ENCODE data around the gene DCUN1D5. TPM values are rescaled to one million over a fixed set of nuclear protein-coding genes. Genes with fewer than 3 reads are reported as not detected.

The DCUN1D5 gene
- total and polyA plus RNA-seq, 5 donors from 2014 or later: 16.2 to 27.6 (median 26.3) TPM

- Histone ChIP-seq H3K27me3 (ENCODE audit: control insufficient read depth, insufficient read depth, low read length) (no peaks in the 10 kb centered on the region), H3K27ac (ENCODE audit: insufficient read depth, low read length, poor library complexity, severe bottlenecking) (no peak overlapping the region), H3K4me3 (ENCODE audit: low read depth, low read length) (no peak overlapping the region), H3K4me1 (ENCODE audit: control insufficient read depth, insufficient read depth, low read length, poor library complexity, severe bottlenecking) (no peaks in the 10 kb centered on the region), H3K9me3 (ENCODE audit: control insufficient read depth in 2 of 2, low read length in 2 of 2) (no peaks in the 10 kb centered on the region), H3K36me3 (ENCODE audit: control insufficient read depth, insufficient read depth, low read length) (peaks cover 40% of the 10 kb centered on the region)
- peaks cover 49% of the 10 kb centered on the region for H3K36me3 Mint-ChIP-seq
- no peaks in the 10 kb centered on the region for H3K9me3 Mint-ChIP-seq
- H3K27ac Mint-ChIP-seq: peak overlapping the region in 1 of 3 donors; percentile 6
- ATAC-seq (ENCODE audit: low read depth in 2 of 2) (no peak), DNase-seq (no peak)
- H3K4me1 Mint-ChIP-seq: peaks cover 6 to 17% (median 9%) of the 10 kb centered on the region in 4 donors
- no peaks in the 10 kb centered on the region for H3K27me3 Mint-ChIP-seq
- H3K4me3 Mint-ChIP-seq: no peak overlapping the region
Measured at GRCh38 chr11:103077554-103077953, 14.4 kb downstream of the DCUN1D5 start.

DNA sequence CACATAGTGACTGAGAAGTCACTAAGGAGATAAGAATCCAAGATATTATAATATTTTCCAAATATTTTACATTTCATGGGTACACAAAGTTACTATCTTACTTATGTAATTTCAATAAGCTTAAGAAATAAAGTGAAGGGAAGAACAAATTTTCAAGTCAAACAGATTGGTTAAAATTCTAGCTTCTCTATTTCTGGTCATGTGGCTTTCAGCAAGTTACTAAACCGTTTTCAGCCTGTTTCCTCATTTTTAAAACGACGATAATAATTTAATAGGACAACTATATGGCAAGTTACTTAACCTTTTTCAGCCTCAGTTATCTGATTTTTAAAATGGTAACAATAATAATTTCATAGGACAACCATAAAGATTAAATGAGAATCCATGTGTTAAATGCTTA, 15.6 kb downstream of the DCUN1D5 start:
- no peaks in the 10 kb centered on the region for H3K27me3 Mint-ChIP-seq
- peaks cover 6 to 17% (median 12%) of the 10 kb centered on the region in 4 donors for H3K4me1 Mint-ChIP-seq
- H3K27ac ChIP-seq (ENCODE audit: insufficient read depth, low read length, poor library complexity, severe bottlenecking): no peak overlapping the region
- no peak overlapping the region for H3K4me3 ChIP-seq (ENCODE audit: low read depth, low read length)
- H3K4me1 ChIP-seq (ENCODE audit: control insufficient read depth, insufficient read depth, low read length, poor library complexity, severe bottlenecking): no peaks in the 10 kb centered on the region
- ATAC-seq (ENCODE audit: low read depth in 2 of 2): no peak
- H3K36me3 Mint-ChIP-seq: peaks cover 45% of the 10 kb centered on the region
- H3K27me3 ChIP-seq (ENCODE audit: control insufficient read depth, insufficient read depth, low read length): no peaks in the 10 kb centered on the region
- no peaks in the 10 kb centered on the region for H3K9me3 ChIP-seq (ENCODE audit: control insufficient read depth in 2 of 2, low read length in 2 of 2)
- no peaks in the 10 kb centered on the region for H3K9me3 Mint-ChIP-seq
- DNase-seq: no peak
- peaks cover 37% of the 10 kb centered on the region for H3K36me3 ChIP-seq (ENCODE audit: control insufficient read depth, insufficient read depth, low read length)
- no peak overlapping the region for H3K27ac Mint-ChIP-seq
- H3K4me3 Mint-ChIP-seq: no peak overlapping the region

DNA sequence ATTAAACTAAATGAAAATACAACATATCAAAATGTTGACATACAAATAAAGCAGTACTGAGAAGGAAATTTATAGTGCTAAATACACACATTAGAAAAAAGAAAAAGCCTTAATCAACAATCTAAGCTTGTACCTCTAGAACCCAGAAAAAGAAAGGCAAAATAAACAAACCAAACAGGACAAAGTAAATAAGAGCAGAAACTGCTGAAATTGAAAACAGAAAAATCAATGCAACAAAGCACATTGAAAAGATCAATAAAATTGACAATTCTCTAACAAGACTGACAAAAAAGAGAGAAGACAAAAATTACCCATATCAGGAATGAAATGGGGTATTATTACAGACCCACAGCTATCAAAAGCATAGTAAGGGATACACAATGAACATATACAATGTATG, 21.0 kb downstream of the DCUN1D5 start:
- peaks cover 37 to 53% (median 46%) of the 10 kb centered on the region in 4 donors for H3K4me1 Mint-ChIP-seq
- Histone ChIP-seq H3K9me3 (ENCODE audit: control insufficient read depth in 2 of 2, low read length in 2 of 2) (no peaks in the 10 kb centered on the region), H3K27me3 (ENCODE audit: control insufficient read depth, insufficient read depth, low read length) (no peaks in the 10 kb centered on the region), H3K4me3 (ENCODE audit: low read depth, low read length) (peak overlapping the region; percentile 78), H3K4me1 (ENCODE audit: control insufficient read depth, insufficient read depth, low read length, poor library complexity, severe bottlenecking) (peaks cover 25% of the 10 kb centered on the region), H3K36me3 (ENCODE audit: control insufficient read depth, insufficient read depth, low read length) (peaks cover 2% of the 10 kb centered on the region), H3K27ac (ENCODE audit: insufficient read depth, low read length, poor library complexity, severe bottlenecking) (no peak overlapping the region)
- H3K4me3 Mint-ChIP-seq: peak overlapping the region; percentile 3 to 63 (median 29)
- no peak for ATAC-seq (ENCODE audit: low read depth in 2 of 2)
- H3K9me3 Mint-ChIP-seq: peaks cover 0 to 2% (median 0%) of the 10 kb centered on the region in 7 donors
- H3K27ac Mint-ChIP-seq: peak overlapping the region; percentile 72 to 97 (median 87)
- DNase-seq: no peak
- no peaks in the 10 kb centered on the region for H3K27me3 Mint-ChIP-seq
- peaks cover 24% of the 10 kb centered on the region for H3K36me3 Mint-ChIP-seq

- Mint-ChIP-seq H3K27ac (peak overlapping the region; percentile 63 to 87 (median 72)), H3K9me3 (peaks cover 0 to 2% (median 0%) of the 10 kb centered on the region in 7 donors), H3K36me3 (peaks cover 25% of the 10 kb centered on the region), H3K27me3 (no peaks in the 10 kb centered on the region), H3K4me1 (peaks cover 37 to 53% (median 45%) of the 10 kb centered on the region in 4 donors), H3K4me3 (peak overlapping the region; percentile 1 to 87 (median 38))
- peak; percentile 58 to 64 for ATAC-seq (ENCODE audit: low read depth in 2 of 2)
- no peaks in the 10 kb centered on the region for H3K27me3 ChIP-seq (ENCODE audit: control insufficient read depth, insufficient read depth, low read length)
- DNase-seq: peak in 2 of 3 donors; percentile 18 to 35
- H3K27ac ChIP-seq (ENCODE audit: insufficient read depth, low read length, poor library complexity, severe bottlenecking): peak overlapping the region; percentile 43
- peaks cover 5% of the 10 kb centered on the region for H3K36me3 ChIP-seq (ENCODE audit: control insufficient read depth, insufficient read depth, low read length)
- H3K4me1 ChIP-seq (ENCODE audit: control insufficient read depth, insufficient read depth, low read length, poor library complexity, severe bottlenecking): peaks cover 25% of the 10 kb centered on the region
- H3K9me3 ChIP-seq (ENCODE audit: control insufficient read depth in 2 of 2, low read length in 2 of 2): no peaks in the 10 kb centered on the region
- peak overlapping the region; percentile 78 for H3K4me3 ChIP-seq (ENCODE audit: low read depth, low read length)
Measured at GRCh38 chr11:103070142-103070541, 21.8 kb downstream of the DCUN1D5 start.

- Mint-ChIP-seq H3K36me3 (peaks cover 23% of the 10 kb centered on the region), H3K27ac (peak overlapping the region; percentile 42 to 87 (median 63)), H3K4me1 (peaks cover 37 to 53% (median 44%) of the 10 kb centered on the region in 4 donors), H3K4me3 (peak overlapping the region in 3 of 4 donors; percentile 44 to 60 (median 52)), H3K9me3 (peaks cover 0 to 2% (median 0%) of the 10 kb centered on the region in 7 donors), H3K27me3 (no peaks in the 10 kb centered on the region)
- H3K4me3 ChIP-seq (ENCODE audit: low read depth, low read length): peak overlapping the region; percentile 78
- H3K9me3 ChIP-seq (ENCODE audit: control insufficient read depth in 2 of 2, low read length in 2 of 2): no peaks in the 10 kb centered on the region
- H3K27ac ChIP-seq (ENCODE audit: insufficient read depth, low read length, poor library complexity, severe bottlenecking): peak overlapping the region; percentile 43
- H3K36me3 ChIP-seq (ENCODE audit: control insufficient read depth, insufficient read depth, low read length): peaks cover 8% of the 10 kb centered on the region
- DNase-seq: no peak
- no peaks in the 10 kb centered on the region for H3K27me3 ChIP-seq (ENCODE audit: control insufficient read depth, insufficient read depth, low read length)
- H3K4me1 ChIP-seq (ENCODE audit: control insufficient read depth, insufficient read depth, low read length, poor library complexity, severe bottlenecking): peaks cover 25% of the 10 kb centered on the region
- ATAC-seq (ENCODE audit: low read depth in 2 of 2): no peak
Measured at GRCh38 chr11:103069367-103069766, 22.6 kb downstream of the DCUN1D5 start.

- H3K4me1 ChIP-seq (ENCODE audit: control insufficient read depth, insufficient read depth, low read length, poor library complexity, severe bottlenecking): peaks cover 25% of the 10 kb centered on the region
- peaks cover 31 to 45% (median 40%) of the 10 kb centered on the region in 4 donors for H3K4me1 Mint-ChIP-seq
- H3K36me3 Mint-ChIP-seq: peaks cover 25% of the 10 kb centered on the region
- no peak overlapping the region for H3K27ac Mint-ChIP-seq
- H3K9me3 ChIP-seq (ENCODE audit: control insufficient read depth in 2 of 2, low read length in 2 of 2): no peaks in the 10 kb centered on the region
- no peaks in the 10 kb centered on the region for H3K27me3 Mint-ChIP-seq
- peaks cover 0 to 2% (median 0%) of the 10 kb centered on the region in 7 donors for H3K9me3 Mint-ChIP-seq
- H3K27me3 ChIP-seq (ENCODE audit: control insufficient read depth, insufficient read depth, low read length): no peaks in the 10 kb centered on the region
- DNase-seq: no peak
- H3K4me3 Mint-ChIP-seq: no peak overlapping the region
- H3K36me3 ChIP-seq (ENCODE audit: control insufficient read depth, insufficient read depth, low read length): peaks cover 28% of the 10 kb centered on the region
- ATAC-seq (ENCODE audit: low read depth in 2 of 2): no peak
- no peak overlapping the region for H3K27ac ChIP-seq (ENCODE audit: insufficient read depth, low read length, poor library complexity, severe bottlenecking)
- no peak overlapping the region for H3K4me3 ChIP-seq (ENCODE audit: low read depth, low read length)
Measured at GRCh38 chr11:103067118-103067517, 24.8 kb downstream of the DCUN1D5 start.

GRCh38 chr11:103061656-103062055, 30.3 kb downstream of the DCUN1D5 start:
- Mint-ChIP-seq H3K36me3 (peaks cover 30% of the 10 kb centered on the region), H3K9me3 (no peaks in the 10 kb centered on the region), H3K4me1 (peaks cover 0 to 7% (median 0%) of the 10 kb centered on the region in 4 donors), H3K27me3 (no peaks in the 10 kb centered on the region), H3K27ac (no peak overlapping the region), H3K4me3 (no peak overlapping the region)
- Histone ChIP-seq H3K4me1 (ENCODE audit: control insufficient read depth, insufficient read depth, low read length, poor library complexity, severe bottlenecking) (no peaks in the 10 kb centered on the region), H3K27me3 (ENCODE audit: control insufficient read depth, insufficient read depth, low read length) (no peaks in the 10 kb centered on the region), H3K9me3 (ENCODE audit: control insufficient read depth in 2 of 2, low read length in 2 of 2) (no peaks in the 10 kb centered on the region), H3K4me3 (ENCODE audit: low read depth, low read length) (no peak overlapping the region), H3K27ac (ENCODE audit: insufficient read depth, low read length, poor library complexity, severe bottlenecking) (no peak overlapping the region), H3K36me3 (ENCODE audit: control insufficient read depth, insufficient read depth, low read length) (peaks cover 45% of the 10 kb centered on the region)
- ATAC-seq (ENCODE audit: low read depth in 2 of 2) (no peak), DNase-seq (no peak)

DNA sequence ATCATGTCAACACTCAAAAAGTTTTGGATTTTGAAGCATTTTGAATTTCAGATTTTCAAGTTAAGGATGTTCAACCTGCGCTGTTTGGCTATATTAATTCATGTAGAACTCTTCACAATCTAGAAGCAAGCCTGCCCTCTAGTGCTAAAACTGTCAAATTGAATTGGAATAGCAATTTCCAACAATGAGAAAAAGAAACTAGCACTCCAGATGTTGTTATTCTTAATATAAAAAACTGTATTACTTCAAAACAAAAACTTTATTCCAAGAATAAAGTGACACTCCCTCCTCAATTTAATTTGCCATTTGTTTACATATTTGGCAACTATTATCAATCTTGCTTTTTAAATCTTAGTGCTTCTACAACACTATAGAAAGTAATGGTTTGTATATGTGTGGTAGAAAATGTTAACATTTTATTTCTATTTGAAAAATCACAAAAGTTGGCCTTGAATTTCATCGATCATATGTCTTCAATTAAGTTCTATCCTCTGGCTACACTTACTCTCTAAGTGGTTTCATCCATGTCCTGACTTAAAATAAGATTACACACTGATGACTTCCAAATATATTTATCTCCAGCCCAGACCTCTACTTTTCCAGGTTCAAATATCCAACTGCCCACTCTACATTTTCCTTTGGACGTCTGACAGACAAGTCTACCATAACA, 36.6 kb downstream of the DCUN1D5 start:
- ATAC-seq (ENCODE audit: low read depth in 2 of 2) (peak in 1 of 2 donors; percentile 61), DNase-seq (peak in 2 of 3 donors; percentile 25 to 41)
- Histone ChIP-seq H3K9me3 (ENCODE audit: control insufficient read depth in 2 of 2, low read length in 2 of 2) (no peaks in the 10 kb centered on the region), H3K4me1 (ENCODE audit: control insufficient read depth, insufficient read depth, low read length, poor library complexity, severe bottlenecking) (no peaks in the 10 kb centered on the region), H3K4me3 (ENCODE audit: low read depth, low read length) (no peak overlapping the region), H3K27me3 (ENCODE audit: control insufficient read depth, insufficient read depth, low read length) (no peaks in the 10 kb centered on the region), H3K36me3 (ENCODE audit: control insufficient read depth, insufficient read depth, low read length) (peaks cover 2% of the 10 kb centered on the region), H3K27ac (ENCODE audit: insufficient read depth, low read length, poor library complexity, severe bottlenecking) (no peak overlapping the region)
- Mint-ChIP-seq H3K4me1 (peaks cover 0 to 5% (median 1%) of the 10 kb centered on the region in 4 donors), H3K4me3 (no peak overlapping the region), H3K27me3 (no peaks in the 10 kb centered on the region), H3K36me3 (peaks cover 4% of the 10 kb centered on the region), H3K9me3 (no peaks in the 10 kb centered on the region), H3K27ac (no peak overlapping the region)

All from CD4-positive, CD25-positive, alpha-beta regulatory T cell (primary cell).